HG03135 (cell line): ENCODE measurements around the gene IGLL5.

Experiments used
- ATAC-seq: cut with Tn5 transposase; IDR thresholded peaks from one replicate; pipeline ENCODE4 v1.9.1; 2021; ENCODE audit warnings: mild to moderate bottlenecking, moderate library complexity; ENCODE audit not compliant: unreplicated experiment

The IGLL5 gene

GRCh38 chr22:22887621-22888503, at the start of gene IGLL5:
IGLL5 (plus strand) TSS chr22:22887816; CDS start chr22:22888054, 238 bp downstream.
- ATAC-seq = no peak

GRCh38 chr22:22838148-22838786, 49.3 kb upstream of the IGLL5 start:
- no peak for ATAC-seq

DNA sequence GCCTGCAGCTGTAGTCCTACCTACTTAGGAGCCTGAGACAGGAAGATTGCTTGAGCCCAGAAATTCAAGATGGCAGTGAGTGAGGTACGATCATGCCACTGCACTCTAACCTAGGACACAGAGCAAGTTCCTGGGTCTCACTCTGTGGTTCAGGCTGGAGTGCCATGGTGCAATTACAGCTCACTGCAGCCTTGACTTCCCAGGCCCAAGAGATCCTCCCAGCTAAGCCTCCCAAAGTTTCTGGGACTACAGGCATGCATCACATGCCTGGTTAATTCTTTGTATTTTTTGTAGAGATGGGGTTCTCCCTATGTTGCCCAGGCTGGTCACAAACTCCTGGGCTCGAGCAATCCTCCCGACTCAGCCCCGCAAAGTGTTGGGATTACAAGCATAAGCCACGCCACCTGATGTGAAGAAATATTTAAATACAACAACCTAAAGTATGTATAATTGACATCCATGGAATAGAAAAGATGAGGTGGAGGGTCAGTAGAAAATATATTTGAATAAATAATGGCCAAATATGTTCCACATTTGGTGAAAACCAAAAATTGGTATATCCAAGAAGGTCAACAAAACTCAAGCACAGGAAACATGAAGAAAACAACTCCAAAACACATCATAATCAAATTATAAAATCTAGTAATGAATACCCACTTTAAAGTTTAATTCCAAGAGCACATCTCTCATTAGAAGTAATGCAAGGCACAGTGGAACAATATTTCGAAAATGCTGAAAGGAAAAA, 47.9 kb upstream of the IGLL5 start:
- no peak for ATAC-seq

DNA sequence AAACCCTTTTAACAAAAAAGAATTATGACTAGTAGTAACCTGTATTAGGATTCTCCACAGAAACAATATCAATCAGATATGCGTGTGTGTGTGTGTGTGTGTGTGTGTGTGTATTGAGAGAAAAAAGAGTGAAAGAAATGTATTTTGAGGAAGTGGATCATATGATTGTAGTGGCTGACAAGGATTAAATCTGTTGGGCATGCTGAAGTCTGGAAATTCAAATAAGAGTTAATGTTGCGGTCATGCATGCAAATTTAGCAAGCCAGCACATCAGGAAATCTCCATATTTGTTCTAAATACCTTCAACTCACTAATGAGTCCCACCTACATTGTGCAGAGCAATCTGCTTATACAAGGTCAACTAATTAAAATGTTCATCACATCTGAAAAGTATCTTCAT, 46.8 kb upstream of the IGLL5 start:
- ATAC-seq = no peak

GRCh38 chr22:22841598-22841997, 46.0 kb upstream of the IGLL5 start:
- ATAC-seq = no peak

- no peak for ATAC-seq
These were observed 45.5 kb upstream of the IGLL5 start for GRCh38 chr22:22842085-22842484.

GRCh38 chr22:22843848-22844247, 43.8 kb upstream of the IGLL5 start:
- ATAC-seq = no peak

GRCh38 chr22:22847241-22847640, 40.4 kb upstream of the IGLL5 start:
- ATAC-seq = no peak

DNA sequence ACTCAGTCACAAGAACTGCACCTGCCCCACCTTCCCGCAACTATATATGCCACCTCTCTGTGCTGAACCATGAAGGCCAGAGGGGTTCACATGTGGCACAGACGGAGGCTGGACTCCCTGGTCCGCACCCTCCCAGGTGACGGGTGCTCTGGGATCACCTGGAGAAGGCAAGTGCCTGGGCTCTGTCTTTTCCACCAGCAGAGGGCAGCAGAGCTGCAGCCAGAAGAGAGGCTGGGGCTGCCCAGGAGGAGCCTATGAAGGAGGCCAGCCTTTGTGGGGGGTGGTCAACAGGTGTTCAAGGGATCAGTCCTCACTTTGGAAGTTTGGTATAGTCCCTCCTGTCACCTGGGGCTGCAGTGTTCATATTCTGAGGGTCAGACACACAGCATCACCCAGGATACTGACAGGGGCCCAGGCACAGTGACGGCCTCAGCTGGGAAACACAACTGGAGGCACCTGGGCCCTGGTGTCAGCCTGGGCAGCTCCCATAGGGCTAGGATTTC, 39.2 kb upstream of the IGLL5 start:
- ATAC-seq = no peak

GRCh38 chr22:22849640-22850610, 37.7 kb upstream of the IGLL5 start:
- ATAC-seq = no peak

- no peak for ATAC-seq
These were observed 35.6 kb upstream of the IGLL5 start for GRCh38 chr22:22851969-22852368.

- no peak for ATAC-seq
These were observed 33.9 kb upstream of the IGLL5 start for GRCh38 chr22:22853713-22854112.

- no peak for ATAC-seq
These were observed 33.1 kb upstream of the IGLL5 start for GRCh38 chr22:22854466-22854865.

- ATAC-seq = no peak
These were observed 32.5 kb upstream of the IGLL5 start for GRCh38 chr22:22855085-22855484.

GRCh38 chr22:22855617-22856308, 31.9 kb upstream of the IGLL5 start:
- ATAC-seq = no peak

GRCh38 chr22:22856364-22856763, 31.3 kb upstream of the IGLL5 start:
- no peak for ATAC-seq

DNA sequence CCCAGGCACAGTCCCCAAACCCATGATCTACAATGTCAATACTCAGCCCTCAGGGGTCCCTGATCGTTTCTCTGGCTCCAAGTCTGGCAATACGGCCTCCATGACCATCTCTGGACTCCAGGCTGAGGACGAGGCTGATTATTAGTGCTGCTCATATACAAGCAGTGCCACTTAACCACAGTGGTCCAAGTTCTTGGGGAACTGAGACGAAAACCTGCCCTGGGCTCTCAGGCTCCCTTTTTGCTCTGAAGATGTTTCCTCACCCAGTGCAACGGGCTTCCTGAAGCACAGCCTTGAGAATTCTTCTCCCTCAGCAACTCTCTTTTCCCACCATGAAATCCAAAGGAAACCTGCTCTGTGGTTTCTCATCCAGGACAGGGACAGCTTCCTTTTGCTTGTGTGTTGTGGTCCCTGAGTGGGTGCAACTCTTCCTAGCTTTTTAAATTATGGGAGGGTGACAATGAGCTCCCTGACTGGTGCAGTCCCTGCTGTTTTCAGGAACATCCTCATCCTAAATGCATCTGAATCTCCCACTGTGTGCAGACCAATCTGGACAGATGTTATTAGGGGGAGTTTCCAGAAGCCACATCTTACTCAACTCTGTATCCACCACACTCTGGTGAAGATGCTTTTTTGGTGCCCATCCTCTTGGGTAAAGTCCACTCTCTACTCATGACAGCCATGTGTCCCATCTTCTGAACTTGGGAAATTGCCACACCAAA, 30.6 kb upstream of the IGLL5 start:
- ATAC-seq = no peak

DNA sequence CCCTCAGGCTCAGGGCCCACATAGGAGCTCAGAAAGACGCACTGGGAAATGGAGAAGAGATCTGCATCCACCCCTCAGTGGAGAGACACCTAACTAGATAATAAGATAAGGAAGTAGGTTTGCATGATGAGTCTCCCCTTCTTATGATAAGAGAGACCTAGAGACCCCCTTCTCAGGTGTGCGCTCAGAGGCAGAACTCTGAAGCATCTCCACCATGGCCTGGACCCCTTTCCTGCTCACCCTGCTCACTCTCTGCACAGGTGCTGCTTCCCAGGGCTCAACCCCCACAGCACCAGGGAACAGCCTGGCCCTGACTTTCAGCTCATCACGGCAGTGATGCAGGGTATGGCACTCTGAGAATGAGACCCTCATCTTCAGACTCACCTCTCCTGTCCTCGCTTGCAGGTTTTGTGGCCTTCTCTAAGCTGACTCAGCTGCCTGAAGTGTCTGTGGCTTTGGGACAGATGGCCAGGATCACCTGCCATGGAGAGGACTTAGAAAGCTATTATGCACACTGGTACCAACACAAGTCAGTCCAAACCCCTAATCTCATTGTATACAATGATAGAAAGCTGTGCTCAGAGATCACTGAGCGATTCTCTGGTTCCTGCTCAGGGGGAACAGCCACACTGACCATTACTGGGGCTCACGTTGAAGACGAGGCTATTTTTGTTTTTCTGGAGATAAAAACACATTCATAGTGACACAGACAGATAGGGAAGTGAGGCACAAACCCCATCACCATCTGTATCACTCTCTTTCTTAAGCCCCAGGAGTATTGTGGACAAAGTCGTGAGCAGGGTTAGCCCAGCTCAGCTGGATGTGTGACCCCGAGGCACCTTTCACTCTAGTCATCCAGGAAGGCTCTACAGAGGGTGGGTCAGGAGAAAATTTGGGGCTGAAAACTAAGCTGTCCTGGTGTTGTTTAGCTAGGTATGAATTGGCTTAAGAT, 29.7 kb upstream of the IGLL5 start:
- no peak for ATAC-seq
